Spleen (tissue), 7 donors: ENCODE results near the gene KLF7.

Source experiments
- CTCF ChIP-seq, 11 experiments: fragments of 200-600 bp in 7 of 11; fragments of 450-650 bp in 4 of 11; sonication (generic) in 4 of 11; IDR thresholded peaks in 8 of 11; conservative IDR thresholded peaks in 3 of 11; 1 replicate in 7 of 11; 2 replicates in 4 of 11; pipeline versions ENCODE4 v1.4.0 to v1.8.0; 2016 to 2021; ENCODE audit warnings: antibody characterized with exemption in 11 of 11, inconsistent platforms in 4 of 11, mild to moderate bottlenecking in 1 of 11
- POLR2A ChIP-seq, 3 donors: fragments of 450-650 bp; IDR thresholded peaks; one replicate each; pipeline ENCODE4 v1.5.1; 2017; ENCODE audit warnings: antibody characterized with exemption in 3 of 3, mild to moderate bottlenecking in 1 of 3
- POLR2AphosphoS5 ChIP-seq, 3 donors: sonication (generic); formaldehyde crosslinking; IDR thresholded peaks; one replicate each; pipeline ENCODE4 v1.5.1; 2017; ENCODE audit warnings: antibody characterized with exemption in 3 of 3
- donor health status: DM: no; HTN: no; CAD: no; lungs with moderate emphysema.
- donor health status: DM: no; HTN: no; CAD: no.
- donor health status: DM: no; HTN: no; CAD: no.

- TF ChIP-seq CTCF (IDR thresholded peaks at IDR 0.05 in 8 of 11, conservative IDR thresholded peaks at IDR 0.05 in 3 of 11) (no peak), POLR2AphosphoS5 (IDR thresholded peaks at IDR 0.05) (no peak), POLR2A (IDR thresholded peaks at IDR 0.05) (no peak)
These were observed 35.7 kb upstream of the KLF7 start for GRCh38 chr2:207201416-207201815.
